ENCODE data around the gene CNGA4.

Gene CNGA4

GRCh38 chr11:6206456-6207180, 32.3 kb upstream of the CNGA4 start:
- Histone ChIP-seq H3K9ac (ENCODE audit: low read length) (no peak overlapping the region), H2AFZ (ENCODE audit: low read length) (no peak overlapping the region), H3K79me2 (ENCODE audit: insufficient read depth, low read length) (no peaks in the 10 kb centered on the region), H3K9me2 (ENCODE audit: low read depth, low read length) (no peaks in the 10 kb centered on the region), H3K27me3 (ENCODE audit: insufficient read depth, low read length) (no peaks in the 10 kb centered on the region), H3K36me3 (ENCODE audit: insufficient read depth, low read length) (peaks cover 23% of the 10 kb centered on the region), H4K20me1 (ENCODE audit: insufficient read depth, low read length) (no peaks in the 10 kb centered on the region), H3K4me2 (ENCODE audit: low read length) (no peak overlapping the region), H3K4me1 (ENCODE audit: insufficient read depth, low read length, severe bottlenecking) (no peaks in the 10 kb centered on the region), H3K4me3 (ENCODE audit: low read depth, low read length, poor library complexity, severe bottlenecking) (no peak overlapping the region), H3K27ac (ENCODE audit: low read depth, low read length, poor library complexity, severe bottlenecking) (no peak overlapping the region), H3K9me3 (ENCODE audit: low read length) (no peaks in the 10 kb centered on the region), H3F3A (ENCODE audit: insufficient read depth, low read length) (no peaks in the 10 kb centered on the region)
- TF ChIP-seq CTCF (IDR thresholded peaks at IDR 0.05; ENCODE audit: low read length) (no peak), EZH2 (IDR thresholded peaks at IDR 0.05; ENCODE audit: borderline replicate concordance, low read length) (no peak)

- no peak overlapping the region for H2AFZ ChIP-seq (ENCODE audit: low read length)
- no peaks in the 10 kb centered on the region for H3K27me3 ChIP-seq (ENCODE audit: insufficient read depth, low read length)
- no peak overlapping the region for H3K4me2 ChIP-seq (ENCODE audit: low read length)
- no peaks in the 10 kb centered on the region for H3K4me1 ChIP-seq (ENCODE audit: insufficient read depth, low read length, severe bottlenecking)
- H3K27ac ChIP-seq (ENCODE audit: low read depth, low read length, poor library complexity, severe bottlenecking), result no peak overlapping the region
- H4K20me1 ChIP-seq (ENCODE audit: insufficient read depth, low read length), result no peaks in the 10 kb centered on the region
- no peaks in the 10 kb centered on the region for H3F3A ChIP-seq (ENCODE audit: insufficient read depth, low read length)
- H3K79me2 ChIP-seq (ENCODE audit: insufficient read depth, low read length), result no peaks in the 10 kb centered on the region
- peaks cover 38% of the 10 kb centered on the region for H3K36me3 ChIP-seq (ENCODE audit: insufficient read depth, low read length)
- no peak overlapping the region for H3K4me3 ChIP-seq (ENCODE audit: low read depth, low read length, poor library complexity, severe bottlenecking)
- H3K9me2 ChIP-seq (ENCODE audit: low read depth, low read length), result no peaks in the 10 kb centered on the region
- TF ChIP-seq CTCF (IDR thresholded peaks at IDR 0.05; ENCODE audit: low read length), result no peak
- no peak for TF ChIP-seq EZH2 (IDR thresholded peaks at IDR 0.05; ENCODE audit: borderline replicate concordance, low read length)
- no peaks in the 10 kb centered on the region for H3K9me3 ChIP-seq (ENCODE audit: low read length)
- no peak overlapping the region for H3K9ac ChIP-seq (ENCODE audit: low read length)
Measured at GRCh38 chr11:6209801-6210200, 29.1 kb upstream of the CNGA4 start.

- H3K9me2 ChIP-seq (ENCODE audit: low read depth, low read length), result no peaks in the 10 kb centered on the region
- H3K4me3 ChIP-seq (ENCODE audit: low read depth, low read length, poor library complexity, severe bottlenecking), result no peak overlapping the region
- no peaks in the 10 kb centered on the region for H3K4me1 ChIP-seq (ENCODE audit: insufficient read depth, low read length, severe bottlenecking)
- no peak overlapping the region for H3K27ac ChIP-seq (ENCODE audit: low read depth, low read length, poor library complexity, severe bottlenecking)
- H3K9ac ChIP-seq (ENCODE audit: low read length), result no peak overlapping the region
- H3F3A ChIP-seq (ENCODE audit: insufficient read depth, low read length), result no peaks in the 10 kb centered on the region
- H3K79me2 ChIP-seq (ENCODE audit: insufficient read depth, low read length), result no peaks in the 10 kb centered on the region
- H3K4me2 ChIP-seq (ENCODE audit: low read length), result no peak overlapping the region
- no peaks in the 10 kb centered on the region for H3K27me3 ChIP-seq (ENCODE audit: insufficient read depth, low read length)
- H3K9me3 ChIP-seq (ENCODE audit: low read length), result no peaks in the 10 kb centered on the region
- TF ChIP-seq EZH2 (IDR thresholded peaks at IDR 0.05; ENCODE audit: borderline replicate concordance, low read length) (no peak), CTCF (IDR thresholded peaks at IDR 0.05; ENCODE audit: low read length) (no peak)
- no peak overlapping the region for H2AFZ ChIP-seq (ENCODE audit: low read length)
- peaks cover 44% of the 10 kb centered on the region for H3K36me3 ChIP-seq (ENCODE audit: insufficient read depth, low read length)
- no peaks in the 10 kb centered on the region for H4K20me1 ChIP-seq (ENCODE audit: insufficient read depth, low read length)
Measured at GRCh38 chr11:6210274-6210955, 28.5 kb upstream of the CNGA4 start.

Data from OCI-LY1 (cell line).